MCF 10A (cell line): ENCODE data around the gene FAM168B. TPM values are rescaled to one million over a fixed set of nuclear protein-coding genes. Genes with fewer than 3 reads are reported as not detected.

ENCODE experiments used
- BruUV-seq: library from RNA; stranded (reverse); fragments of 400-500 nt; replicated peaks from 2 replicates; lab custom pipeline; 2021; lab: Mats Ljungman, UMichigan
- CTCF ChIA-PET: fragments of 300-600 bp; sonication (Branson Sonifier 250); formaldehyde crosslinking; extraction: SDS; loops from one replicate; lab custom pipeline; 2021; ENCODE audit warnings: antibody characterized with exemption, inconsistent platforms; lab: Yijun Ruan, JAX
- POLR2A ChIA-PET: fragments of 300-600, 350-650 bp; sonication (Branson Sonifier 250); formaldehyde crosslinking; extraction: SDS; loops from one replicate; lab custom pipeline; 2020; ENCODE audit warnings: antibody characterized with exemption, inconsistent platforms; lab: Yijun Ruan, JAX
- DNase-seq: peaks from one replicate; pipeline ENCODE4 v3.0.0-alpha.2; 2018; ENCODE audit not compliant: unreplicated experiment
- H3K27ac Mint-ChIP-seq: one replicate; pipeline ENCODE4 v1.8.0; 2022; ENCODE audit warnings: mild to moderate bottlenecking, low read depth, mixed read lengths; ENCODE audit not compliant: unreplicated experiment
- H3K27me3 Mint-ChIP-seq: one replicate; pipeline ENCODE4 v1.8.0; 2022; ENCODE audit warnings: mixed read lengths; ENCODE audit not compliant: insufficient read depth, unreplicated experiment
- H3K36me3 Mint-ChIP-seq: one replicate; pipeline ENCODE4 v1.8.0; 2022; ENCODE audit warnings: mild to moderate bottlenecking, moderate library complexity, mixed read lengths; ENCODE audit not compliant: insufficient read depth, unreplicated experiment
- H3K4me1 Mint-ChIP-seq: one replicate; pipeline ENCODE4 v1.8.0; 2022; ENCODE audit warnings: mixed read lengths; ENCODE audit not compliant: insufficient read depth, unreplicated experiment
- H3K4me3 Mint-ChIP-seq: one replicate; pipeline ENCODE4 v1.8.0; 2022; ENCODE audit warnings: mild to moderate bottlenecking, moderate library complexity, mixed read lengths; ENCODE audit not compliant: unreplicated experiment
- H3K9me3 Mint-ChIP-seq: one replicate; pipeline ENCODE4 v1.8.0; 2022; ENCODE audit warnings: mixed read lengths; ENCODE audit not compliant: unreplicated experiment
- CTCF ChIP-seq: fragments of 200-600 bp; IDR thresholded peaks from one replicate; pipeline ENCODE4 v1.8.0; 2022; ENCODE audit warnings: antibody characterized with exemption, mild to moderate bottlenecking; ENCODE audit not compliant: unreplicated experiment
- intact Hi-C: fragments of 100-400 bp; cut with micrococcal nuclease; formaldehyde crosslinking; loops from 2 replicates; pipeline ENCODE4 v1.14.1; 2022
- total RNA-seq: library from RNA; stranded (reverse); gene quantifications from 2 replicates; pipeline ENCODE4 v1.2.3, GENCODE V29; 2022

The FAM168B gene
- total RNA-seq, 1 experiment from 2014 or later: 159 TPM

DNA sequence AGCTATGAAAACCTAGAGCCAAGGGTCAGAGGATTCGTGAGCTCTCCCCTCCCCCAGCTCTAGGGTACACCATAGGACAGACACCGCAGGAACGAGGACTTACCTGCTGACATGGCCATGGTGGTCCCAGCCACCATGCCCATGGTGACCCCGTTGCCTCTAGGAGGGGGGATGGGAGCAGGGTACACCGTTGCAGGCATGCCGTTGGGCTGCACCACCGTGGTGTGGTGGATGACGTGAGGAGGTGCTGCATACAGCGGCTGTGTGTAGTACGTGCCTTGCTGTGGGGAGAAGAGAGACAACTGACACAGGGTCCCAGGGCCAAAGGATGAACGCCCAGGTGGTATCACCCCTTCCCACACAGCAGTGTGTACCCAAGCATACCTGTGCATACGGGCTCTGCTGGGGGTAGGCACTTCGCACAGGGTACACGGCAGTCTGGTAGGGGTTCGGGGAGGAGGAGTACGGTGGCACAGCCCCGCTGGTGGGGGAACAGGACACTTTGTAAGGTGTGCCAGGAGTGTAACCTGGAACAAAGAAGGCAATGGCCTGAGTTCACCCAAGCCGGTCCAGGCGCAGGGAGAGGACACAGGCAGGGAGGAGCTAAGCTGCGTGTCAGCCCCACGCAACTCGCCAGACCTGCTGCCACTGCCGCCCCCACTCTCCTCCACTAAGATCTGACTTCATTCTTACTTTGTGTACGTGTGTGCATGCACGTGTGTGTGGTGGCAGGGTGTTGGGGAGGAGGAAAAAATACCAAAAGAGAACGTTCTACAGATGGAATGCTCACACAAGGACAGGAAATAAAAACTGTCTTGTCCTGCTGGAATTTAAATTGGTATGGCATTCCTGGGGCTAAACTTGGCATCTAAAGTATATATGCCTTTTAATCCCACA lies 37.8 kb downstream of the FAM168B start:
- intact Hi-C loops: no loop called here
- Mint-ChIP-seq H3K27ac (peak overlapping the region; percentile 50), H3K27me3 (no peaks in the 10 kb centered on the region), H3K9me3 (no peaks in the 10 kb centered on the region), H3K36me3 (peaks cover 87% of the 10 kb centered on the region), H3K4me1 (peaks cover 6% of the 10 kb centered on the region), H3K4me3 (no peak overlapping the region)
- ChIA-PET POLR2A (interaction anchor here (1.5 kb wide), 1 partner anchor 37 kb away, joined by 5 read pairs; the partner anchor contains the start of gene FAM168B), CTCF (no interaction called here)
- BruUV-seq: no TSS peak
- DNase-seq: no peak
- no peak for TF ChIP-seq CTCF

DNA sequence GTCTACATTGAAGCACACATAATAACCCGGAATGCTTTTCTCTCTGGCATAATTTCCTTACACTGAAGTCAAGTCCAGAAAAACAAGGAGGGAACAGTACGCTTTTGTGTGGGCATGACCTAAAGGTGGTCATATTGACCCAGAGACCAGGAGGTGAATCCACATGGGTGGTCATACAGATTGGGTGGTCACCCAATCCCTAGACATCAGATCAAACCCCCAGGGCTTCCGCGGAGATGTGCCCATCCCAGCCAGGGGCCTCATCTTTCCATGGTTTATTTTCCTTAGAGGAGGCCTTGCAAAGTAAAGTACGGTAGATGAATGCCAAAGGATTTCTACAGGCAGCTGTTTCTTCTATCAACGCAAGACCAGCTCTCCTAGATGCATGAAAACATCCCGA lies 38.8 kb downstream of the FAM168B start:
- POLR2A ChIA-PET: interaction anchor here (1.5 kb wide), 1 partner anchor 38 kb away, joined by 5 read pairs; the partner anchor contains the start of gene FAM168B
- no peaks in the 10 kb centered on the region for H3K9me3 Mint-ChIP-seq
- CTCF ChIA-PET: interaction anchor here (0.7 to 1.2 kb wide), 2 partner anchors 9 to 257 kb away, joined by 3 to 5 read pairs; no protein-coding TSS in a partner anchor
- TF ChIP-seq CTCF: no peak
- H3K27me3 Mint-ChIP-seq: no peaks in the 10 kb centered on the region
- H3K27ac Mint-ChIP-seq: no peak overlapping the region
- no TSS peak for BruUV-seq
- intact Hi-C loops: no loop called here
- peaks cover 6% of the 10 kb centered on the region for H3K4me1 Mint-ChIP-seq
- H3K4me3 Mint-ChIP-seq: no peak overlapping the region
- DNase-seq: no peak
- peaks cover 97% of the 10 kb centered on the region for H3K36me3 Mint-ChIP-seq

DNA sequence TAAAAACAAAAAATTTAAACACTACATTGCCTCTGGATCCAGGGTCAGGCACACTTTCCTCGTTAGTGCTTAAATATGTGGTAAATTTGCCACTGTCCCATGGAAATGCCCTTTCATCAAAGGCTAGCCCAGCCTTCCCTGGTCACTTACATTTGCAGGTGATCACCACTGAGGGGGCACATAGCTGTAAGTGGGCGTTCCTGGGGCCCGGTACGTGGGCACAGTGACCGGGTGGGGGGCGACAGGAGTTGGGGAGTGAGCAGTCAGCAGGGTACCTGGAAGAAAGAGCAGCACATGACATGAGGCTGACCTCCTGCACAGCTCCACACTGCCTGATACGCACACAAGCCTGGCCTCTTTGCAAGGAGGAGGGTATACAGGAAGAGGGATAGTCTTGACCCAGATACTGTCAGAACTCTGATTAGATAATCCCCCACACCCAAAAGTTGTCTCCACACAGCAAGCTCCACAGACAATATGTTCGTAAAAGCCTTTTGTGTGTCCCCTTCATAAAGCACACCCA lies 40.5 kb downstream of the FAM168B start:
- H3K27ac Mint-ChIP-seq: no peak overlapping the region
- H3K4me1 Mint-ChIP-seq: peaks cover 6% of the 10 kb centered on the region
- POLR2A ChIA-PET: interaction anchor here (0.7 to 1.3 kb wide), 2 partner anchors 36 to 39 kb away, joined by 3 read pairs; no protein-coding TSS in a partner anchor
- DNase-seq: no peak
- peaks cover 94% of the 10 kb centered on the region for H3K36me3 Mint-ChIP-seq
- no peak for TF ChIP-seq CTCF
- H3K27me3 Mint-ChIP-seq: no peaks in the 10 kb centered on the region
- H3K9me3 Mint-ChIP-seq: no peaks in the 10 kb centered on the region
- BruUV-seq: no TSS peak
- CTCF ChIA-PET: interaction anchor here (1.0 to 1.1 kb wide), 3 partner anchors 14 to 254 kb away, joined by 3 to 4 read pairs (median 3); no protein-coding TSS in a partner anchor
- no peak overlapping the region for H3K4me3 Mint-ChIP-seq
- intact Hi-C loops: no loop called here

- DNase-seq: no peak
- Mint-ChIP-seq H3K27ac (no peak overlapping the region), H3K9me3 (no peaks in the 10 kb centered on the region), H3K4me3 (no peak overlapping the region), H3K4me1 (peaks cover 1% of the 10 kb centered on the region), H3K27me3 (no peaks in the 10 kb centered on the region), H3K36me3 (peaks cover 92% of the 10 kb centered on the region)
- TF ChIP-seq CTCF: no peak
- POLR2A ChIA-PET: no interaction called here
- CTCF ChIA-PET: interaction anchor here (0.6 kb wide), 1 partner anchor 10 kb away, joined by 3 read pairs; no protein-coding TSS in a partner anchor
- intact Hi-C loops: no loop called here
- BruUV-seq: no TSS peak
These were observed 42.4 kb downstream of the FAM168B start for GRCh38 chr2:131050896-131051295.
